ENCODE measurements around the gene SSB.
"Not testable (repeated sequence)": the region's sequence is repeated elsewhere in the genome, so short reads cannot be mapped to it uniquely, and the experiment has no call there.

Gene SSB

DNA sequence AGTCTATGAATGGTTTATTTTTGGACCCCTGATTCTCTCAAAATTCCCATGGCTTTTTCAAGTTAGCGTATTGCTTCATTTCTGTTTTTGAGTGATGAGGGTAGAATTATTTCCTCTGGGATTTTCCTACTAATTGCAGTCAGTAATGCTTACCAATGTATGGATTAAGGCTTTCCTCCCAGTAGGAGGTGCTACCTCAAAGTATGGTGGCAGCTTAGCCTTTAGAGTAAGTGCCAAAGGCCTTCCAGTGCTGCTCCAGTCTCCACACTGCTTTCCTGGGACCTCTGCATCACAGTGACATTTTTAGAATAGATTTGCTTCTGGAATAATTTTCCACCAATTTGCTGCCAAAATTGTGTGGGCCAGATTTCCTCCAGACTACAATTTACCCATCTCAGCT, 16.2 kb upstream of the SSB start:
- DNase-seq (ENCODE audit: low spot score): no peak

DNA sequence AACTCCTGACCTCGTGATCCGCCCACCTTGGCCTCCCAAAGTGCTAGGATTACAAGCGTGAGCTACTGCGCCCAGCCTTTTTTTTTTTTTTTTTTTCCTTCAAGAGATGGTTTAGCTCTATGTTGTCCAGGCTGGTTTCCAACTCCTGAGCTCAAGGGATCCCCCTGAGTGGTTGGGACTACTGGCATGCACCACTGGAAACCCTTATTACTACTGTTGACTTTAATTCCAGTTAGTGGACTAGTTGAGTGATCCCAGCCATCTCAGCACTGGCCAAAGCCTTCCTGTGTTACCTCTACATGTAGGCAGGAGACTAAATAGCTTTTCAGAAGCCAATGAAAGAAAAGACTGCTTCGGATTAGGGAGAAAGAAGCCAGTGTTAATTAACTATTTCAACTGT, 8.1 kb upstream of the SSB start:
- DNase-seq (ENCODE audit: low spot score): no peak

DNA sequence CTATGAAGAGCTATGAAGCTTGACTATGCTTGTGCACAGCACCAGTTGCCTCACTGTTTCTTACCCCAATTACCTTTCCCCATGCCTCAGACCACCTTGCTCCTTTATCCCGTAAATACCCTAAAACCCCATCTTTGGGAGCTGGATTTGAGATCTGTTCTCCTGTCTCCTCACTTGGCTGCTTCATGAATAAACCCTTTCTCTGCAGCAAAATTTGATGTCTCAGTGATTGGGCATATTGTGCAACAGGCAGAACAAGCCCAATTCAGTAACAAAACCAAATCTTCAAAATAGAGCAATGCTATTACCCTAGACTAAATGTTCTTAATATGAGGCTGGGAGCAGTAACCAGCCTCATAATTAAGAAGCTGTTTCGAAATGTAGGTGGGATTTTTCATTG, 3.5 kb upstream of the SSB start:
- DNase-seq (ENCODE audit: low spot score): no peak

DNA sequence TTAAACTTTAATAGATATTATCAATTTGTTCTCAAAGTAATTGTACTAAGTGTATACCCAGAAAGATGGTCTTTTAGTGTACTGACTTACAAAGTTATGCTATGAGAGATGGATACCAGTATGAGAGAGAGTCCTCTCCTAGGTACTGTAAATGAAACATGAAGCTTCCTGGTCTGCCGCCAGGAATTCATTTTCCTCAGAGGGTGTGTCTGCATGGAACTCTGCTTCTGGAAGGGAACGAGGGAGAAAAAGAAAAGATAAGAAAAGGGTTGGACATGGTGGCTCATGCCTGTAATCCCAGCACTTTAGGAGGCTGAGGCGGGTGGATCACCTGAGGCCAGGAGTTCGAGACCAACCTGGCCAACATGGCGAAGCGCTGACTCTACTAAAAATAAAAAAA, 2.2 kb upstream of the SSB start:
- DNase-seq (ENCODE audit: low spot score): no peak

DNA sequence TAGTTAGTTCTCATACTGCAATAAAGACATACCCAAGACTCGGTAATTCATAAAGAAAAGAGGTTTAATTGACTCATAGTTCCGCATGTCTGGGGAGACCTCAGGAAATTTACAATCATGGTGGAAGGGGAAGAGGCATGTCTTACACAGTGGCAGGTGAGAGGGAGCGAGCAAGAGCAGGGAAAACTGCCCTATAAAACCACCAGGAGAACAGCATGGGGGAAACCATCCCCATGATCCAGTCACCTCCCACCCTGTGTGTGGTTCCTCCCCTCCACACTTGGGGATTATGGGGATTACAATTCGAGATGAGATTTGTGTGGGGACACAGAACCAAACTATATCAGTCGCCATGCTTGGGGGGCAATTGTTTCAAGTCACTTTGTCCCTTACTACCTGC, 1.1 kb upstream of the SSB start:
- DNase-seq (ENCODE audit: low spot score): no peak

DNA sequence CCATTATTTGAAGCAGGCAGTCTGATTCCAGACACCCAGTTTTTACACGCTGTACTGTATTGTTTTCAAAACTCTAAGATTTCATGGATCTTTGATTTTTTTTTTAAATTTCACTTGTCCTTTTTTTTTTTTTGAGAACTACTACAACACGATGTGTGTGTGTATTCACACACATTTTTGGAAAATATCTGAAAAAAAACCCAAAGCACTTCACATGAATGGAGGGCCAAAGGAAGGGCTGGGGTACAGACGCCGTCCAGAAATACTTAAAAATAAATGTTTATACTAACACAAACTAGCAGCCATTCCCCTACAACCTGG, 314 bp upstream of the SSB start:
- DNase-seq (ENCODE audit: low spot score): no peak

DNA sequence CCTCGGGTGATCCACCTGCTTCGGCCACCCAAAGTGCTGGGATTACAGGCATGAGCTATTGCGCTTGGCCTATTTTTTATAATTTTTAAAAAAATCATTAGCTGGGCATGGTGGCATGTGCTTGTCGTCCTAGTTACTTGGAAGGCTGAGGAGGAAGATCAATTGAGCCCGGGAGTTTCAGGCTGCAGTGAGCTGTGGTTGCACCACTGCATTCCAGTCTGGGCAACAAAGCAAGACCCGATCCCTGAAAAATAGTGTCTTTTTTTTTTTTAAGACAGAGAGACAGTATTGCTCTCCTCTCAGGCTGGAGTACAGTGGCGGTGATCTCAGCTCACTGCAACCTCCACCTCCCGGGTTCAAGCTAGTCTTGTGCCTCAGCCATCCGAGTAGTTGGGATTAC, 4.8 kb downstream of the SSB start:
- DNase-seq (ENCODE audit: low spot score): no peak

DNA sequence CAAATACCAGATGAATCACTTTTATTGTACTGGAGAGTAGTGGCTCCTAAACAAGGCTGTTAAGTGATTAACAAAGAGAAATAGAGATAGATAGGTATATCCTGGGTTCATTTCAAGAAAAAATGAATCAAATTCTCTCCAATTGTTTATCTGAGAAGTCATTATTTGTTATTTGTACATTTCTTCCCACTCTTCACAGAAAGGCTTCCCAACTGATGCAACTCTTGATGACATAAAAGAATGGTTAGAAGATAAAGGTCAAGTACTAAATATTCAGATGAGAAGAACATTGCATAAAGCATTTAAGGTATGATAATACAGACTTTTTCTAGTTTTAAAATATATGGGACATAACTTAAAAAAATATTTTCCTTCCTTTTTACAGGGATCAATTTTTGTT, 7.9 kb downstream of the SSB start:
- no peak for DNase-seq (ENCODE audit: low spot score)

DNA sequence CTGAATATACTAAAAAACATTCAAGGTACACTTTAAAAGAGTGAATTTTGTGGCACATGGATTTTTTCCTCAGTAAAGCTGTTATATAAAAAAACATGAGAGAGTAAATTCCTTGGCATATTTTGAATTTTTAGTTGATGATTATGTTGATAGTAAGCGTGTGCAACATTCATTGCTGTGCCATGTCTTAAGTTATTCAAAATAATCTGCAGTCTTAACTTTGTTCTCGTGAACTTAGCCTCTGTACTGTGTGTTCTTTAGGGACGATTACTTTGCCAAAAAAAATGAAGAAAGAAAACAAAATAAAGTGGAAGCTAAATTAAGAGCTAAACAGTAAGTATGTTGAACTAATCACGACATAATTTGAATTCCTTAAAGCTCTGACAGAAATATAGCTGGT, 9.6 kb downstream of the SSB start:
- DNase-seq (ENCODE audit: low spot score): no peak

DNA sequence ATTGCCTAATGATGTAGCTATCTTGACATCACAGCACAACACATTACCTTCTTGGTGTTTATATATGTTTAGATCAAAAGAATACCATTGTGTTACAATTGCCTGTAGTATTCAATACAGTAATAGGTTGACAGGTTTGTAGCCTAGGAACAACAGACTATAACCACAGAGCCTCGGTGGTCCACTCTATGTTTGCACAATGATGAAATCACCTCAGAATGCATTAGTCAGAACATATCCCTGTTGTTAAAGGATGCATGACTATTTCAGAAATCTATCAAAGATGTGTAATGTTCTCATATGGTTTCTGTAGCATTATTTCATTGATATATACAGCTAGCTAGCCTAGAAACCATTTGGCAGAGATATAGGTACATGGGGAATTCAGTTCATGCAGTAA, 17.2 kb downstream of the SSB start:
- no peak for DNase-seq (ENCODE audit: low spot score)

DNA sequence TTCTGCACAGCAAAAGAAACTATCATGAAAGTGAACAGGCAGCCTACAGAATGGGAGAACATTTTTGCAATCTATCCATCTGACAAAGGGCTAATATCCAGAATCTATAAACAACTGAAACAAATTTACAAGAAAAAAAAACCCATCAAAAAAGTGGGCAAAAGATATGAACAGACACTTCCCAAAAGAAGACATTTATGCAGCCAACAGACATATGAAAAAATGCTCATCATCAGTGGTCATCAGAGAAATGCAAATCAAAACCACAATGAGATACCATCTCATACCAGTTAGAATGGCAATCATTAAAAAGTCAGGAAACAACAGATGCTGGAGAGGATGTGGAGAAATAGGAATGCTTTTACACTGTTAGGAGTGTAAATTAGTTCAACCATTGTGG, 18.3 kb downstream of the SSB start:
- not testable (repeated sequence) for DNase-seq (ENCODE audit: low spot score)

DNA sequence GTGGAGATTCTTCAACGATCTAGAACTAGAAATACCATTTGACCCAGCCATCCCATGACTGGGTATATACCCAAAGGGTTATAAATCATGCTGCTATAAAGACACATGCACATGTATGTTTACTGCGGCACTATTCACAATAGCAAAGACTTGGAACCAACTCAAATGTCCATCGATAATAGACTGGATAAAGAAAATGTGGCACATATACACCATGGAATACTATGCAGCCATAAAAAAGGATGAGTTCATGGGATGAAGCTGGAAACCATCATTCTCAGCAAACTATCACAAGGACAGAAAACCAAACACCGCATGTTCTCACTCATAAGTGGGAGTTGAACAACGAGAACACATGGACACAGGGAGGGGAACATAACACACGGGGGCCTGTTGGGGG, 18.7 kb downstream of the SSB start:
- DNase-seq (ENCODE audit: low spot score): not testable (repeated sequence)

DNA sequence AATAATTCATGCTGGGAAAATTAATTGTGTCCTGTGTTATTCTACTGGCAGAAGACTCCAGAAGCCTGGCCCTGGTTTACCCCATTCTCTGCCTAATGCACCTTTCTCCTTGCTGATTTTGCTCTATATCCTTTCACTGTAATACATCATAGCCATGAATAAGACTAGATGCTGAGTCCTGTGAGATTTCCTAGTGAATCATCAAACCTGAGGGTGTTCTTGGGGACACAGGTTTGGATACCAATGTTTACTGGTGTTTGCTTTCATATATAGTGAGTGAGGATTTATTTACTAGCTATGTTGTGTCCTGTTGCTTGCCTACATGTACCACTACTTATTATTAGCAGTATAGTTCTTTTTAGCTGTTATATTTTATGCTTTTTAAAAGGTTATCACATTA, 19.6 kb downstream of the SSB start:
- no peak for DNase-seq (ENCODE audit: low spot score)

DNA sequence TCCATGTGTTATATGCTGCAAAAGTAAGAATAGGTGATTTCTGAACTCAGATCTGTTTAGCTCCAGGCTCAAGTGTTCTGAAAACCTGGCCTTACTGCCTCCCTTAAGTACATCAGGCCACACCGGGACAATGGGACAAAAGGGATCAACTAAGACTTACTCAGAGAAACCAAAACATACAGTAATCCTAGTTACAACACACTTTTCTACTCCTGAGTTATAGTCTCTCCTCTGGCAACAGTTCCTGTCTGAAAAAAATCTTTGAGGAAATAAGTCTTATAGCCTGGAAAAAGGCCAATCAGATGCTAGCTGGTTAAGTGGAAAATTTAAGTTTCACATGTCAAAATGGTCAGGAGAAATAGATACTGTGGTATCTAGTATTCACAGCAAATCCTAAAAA, 20.4 kb downstream of the SSB start:
- no peak for DNase-seq (ENCODE audit: low spot score)

DNA sequence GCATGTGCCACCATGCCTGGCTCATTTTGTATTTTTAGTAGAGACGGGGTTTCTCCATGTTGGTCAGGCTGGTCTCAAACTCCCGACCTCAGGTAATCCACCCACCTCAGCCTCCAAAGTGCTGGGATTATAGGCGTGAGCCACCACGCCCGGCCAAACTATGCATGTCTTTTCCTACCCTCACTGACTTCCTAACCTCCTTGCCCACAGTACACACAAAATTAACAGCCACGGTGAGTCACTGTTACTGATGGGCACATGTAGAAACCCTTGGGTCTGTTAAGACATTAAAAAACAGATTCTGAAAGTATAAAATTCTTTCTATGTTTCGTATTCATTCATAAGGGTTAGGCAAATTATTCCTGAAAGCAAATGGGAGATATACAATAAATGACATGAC, 21.4 kb downstream of the SSB start:
- DNase-seq (ENCODE audit: low spot score): not testable (repeated sequence)

DNA sequence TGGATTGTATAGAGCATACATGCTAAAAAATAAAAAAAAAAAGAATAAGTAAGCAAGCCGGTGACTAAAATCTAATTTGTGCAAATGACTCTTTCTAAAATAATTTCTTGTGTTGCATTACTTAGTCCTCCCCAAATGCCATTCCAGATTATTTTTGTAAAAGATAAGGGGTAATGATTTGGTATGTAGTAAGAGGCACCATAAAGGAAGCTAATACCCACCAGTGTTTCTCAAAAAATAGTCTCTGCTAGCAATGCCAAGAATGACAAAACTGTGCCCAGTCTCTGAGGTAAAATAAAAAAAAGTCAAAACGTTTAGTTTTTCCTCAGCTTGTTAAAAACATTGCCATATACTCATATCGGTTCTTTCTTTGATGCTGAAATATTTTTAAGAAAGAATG, 23.4 kb downstream of the SSB start:
- no peak for DNase-seq (ENCODE audit: low spot score)

DNA sequence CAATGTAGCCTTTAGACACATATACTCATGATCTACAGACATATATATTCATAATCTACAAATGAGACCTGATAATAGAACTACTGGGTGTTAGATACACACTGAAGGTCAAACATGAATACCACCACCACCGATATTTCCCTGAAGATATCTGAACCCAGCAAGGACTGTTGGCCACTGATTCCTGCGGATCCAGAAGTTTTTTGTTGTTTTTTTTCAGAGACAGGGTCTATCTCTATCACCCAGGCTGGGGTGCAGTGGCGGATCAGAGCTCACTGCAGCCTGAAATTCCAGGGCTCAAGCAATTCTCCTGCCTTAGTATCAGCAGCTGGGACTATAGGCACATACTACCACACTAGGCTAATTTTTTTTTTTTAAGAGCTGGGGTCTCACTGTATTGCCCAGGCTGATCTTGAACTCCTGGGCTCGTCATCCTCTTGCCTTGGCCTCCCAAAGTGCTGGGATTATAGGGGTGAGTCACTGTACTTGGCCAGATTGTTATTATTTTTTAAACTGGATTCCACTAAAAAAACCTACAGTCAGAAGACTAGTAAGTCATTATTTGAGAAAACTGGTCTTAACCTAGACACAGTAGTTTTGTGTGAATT, 24.2 kb downstream of the SSB start:
- DNase-seq (ENCODE audit: low spot score): no peak

DNA sequence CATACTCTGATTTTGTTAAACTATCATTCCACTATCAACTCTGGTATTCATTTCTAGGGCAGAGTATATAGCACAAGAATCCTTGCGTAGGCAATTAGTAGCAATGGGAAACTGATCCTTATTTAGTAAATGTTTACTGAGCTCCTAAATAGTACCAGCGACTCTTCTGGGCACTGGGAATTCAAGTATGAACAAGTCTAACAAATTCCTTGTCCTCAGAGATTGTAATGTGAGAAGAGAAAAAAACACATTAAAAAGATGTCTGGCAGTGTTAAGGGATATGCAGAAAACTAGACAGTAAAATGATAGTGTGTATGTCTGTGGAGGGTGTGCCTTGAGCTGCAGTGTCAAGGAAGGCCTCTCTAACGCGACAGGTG, 25.3 kb downstream of the SSB start:
- peak; percentile 45 for DNase-seq (ENCODE audit: low spot score)

DNA sequence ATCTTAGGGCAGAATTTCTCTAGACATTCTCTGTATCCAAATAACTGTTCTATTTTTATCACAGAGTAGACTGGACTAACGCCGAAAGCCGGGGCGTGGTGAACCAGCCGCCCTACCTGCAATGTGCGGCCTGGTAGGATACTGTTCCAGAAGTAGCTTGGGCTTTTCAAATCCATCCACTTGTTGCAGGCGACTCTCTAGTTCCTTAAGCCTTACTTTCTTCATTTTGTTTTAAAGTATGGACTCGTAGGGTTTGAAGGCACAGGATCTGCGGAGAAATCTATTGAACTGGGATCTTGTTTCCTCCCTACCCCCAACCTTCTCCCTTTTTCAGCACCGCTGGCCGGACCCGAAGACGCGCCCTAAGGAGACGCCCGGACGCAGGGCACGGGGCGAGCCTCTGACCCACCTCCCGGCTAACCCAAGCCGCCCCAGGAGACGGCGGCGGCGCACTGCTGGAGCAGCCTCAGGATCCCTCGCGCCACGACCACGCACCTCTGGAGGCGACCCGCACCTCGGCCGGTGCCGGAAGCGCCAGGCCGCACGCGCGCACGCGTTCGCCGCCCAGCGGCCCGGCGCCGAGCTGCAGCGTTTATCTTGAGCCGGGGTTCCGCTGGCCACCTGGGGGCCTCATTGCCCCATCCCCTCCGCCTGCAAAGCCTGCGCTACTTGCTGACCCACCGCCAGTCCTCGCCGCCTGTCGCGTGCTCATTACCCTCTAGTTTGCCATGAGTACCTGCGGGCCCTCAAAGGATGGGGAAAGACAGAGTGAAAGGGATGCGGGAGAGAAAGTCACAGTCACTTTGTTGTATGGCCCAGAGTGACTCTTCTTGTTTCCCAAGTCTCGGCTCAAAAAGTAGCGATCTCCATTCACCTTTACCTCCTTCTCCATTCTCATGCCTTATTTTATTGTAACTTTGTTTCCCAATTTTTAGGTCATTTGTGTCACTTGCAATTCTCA, 26.0 kb downstream of the SSB start, which contains the start of gene METTL5:
TSS of gene METTL5 (minus strand) at position 533 of the 961 bp plus-strand sequence. CDS start at position 225, 308 bp downstream.
- DNase-seq (ENCODE audit: low spot score): peak; percentile 85

DNA sequence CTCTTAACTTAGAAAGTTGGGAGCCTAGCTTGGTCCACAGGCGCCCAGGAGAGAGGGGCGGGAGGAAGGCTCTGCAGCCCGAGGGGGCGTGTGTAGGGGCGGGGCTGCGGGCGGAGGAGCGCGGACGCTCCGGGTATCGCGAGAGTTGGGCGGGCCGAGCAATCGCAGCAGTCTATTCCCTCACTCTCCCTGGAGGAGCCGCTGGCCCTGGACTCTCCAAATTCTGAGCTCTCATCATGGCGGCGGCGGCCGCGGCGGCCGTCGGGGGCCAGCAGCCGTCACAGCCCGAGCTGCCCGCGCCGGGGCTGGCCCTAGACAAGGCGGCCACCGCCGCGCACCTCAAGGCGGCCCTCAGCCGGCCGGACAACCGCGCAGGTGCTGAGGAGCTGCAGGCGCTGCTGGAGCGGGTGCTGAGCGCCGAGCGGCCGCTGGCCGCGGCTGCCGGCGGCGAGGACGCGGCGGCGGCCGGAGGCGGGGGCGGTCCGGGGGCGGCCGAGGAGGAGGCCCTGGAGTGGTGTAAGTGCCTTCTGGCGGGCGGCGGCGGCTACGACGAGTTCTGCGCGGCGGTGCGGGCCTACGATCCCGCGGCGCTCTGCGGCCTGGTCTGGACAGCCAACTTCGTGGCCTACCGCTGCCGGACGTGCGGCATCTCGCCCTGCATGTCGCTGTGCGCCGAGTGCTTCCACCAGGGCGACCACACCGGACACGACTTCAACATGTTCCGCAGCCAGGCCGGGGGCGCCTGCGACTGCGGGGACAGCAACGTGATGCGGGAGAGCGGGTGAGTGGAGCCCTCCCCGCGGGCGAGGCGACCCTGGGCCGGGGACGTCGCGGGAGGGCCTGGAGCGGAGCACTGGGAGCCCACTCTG, 28.8 kb downstream of the SSB start, which contains the start of gene UBR3:
TSS of gene UBR3 (plus strand) at position 183 of the 869 bp plus-strand sequence. CDS start at position 237, 54 bp downstream.
- peak; percentile 91 for DNase-seq (ENCODE audit: low spot score)

DNA sequence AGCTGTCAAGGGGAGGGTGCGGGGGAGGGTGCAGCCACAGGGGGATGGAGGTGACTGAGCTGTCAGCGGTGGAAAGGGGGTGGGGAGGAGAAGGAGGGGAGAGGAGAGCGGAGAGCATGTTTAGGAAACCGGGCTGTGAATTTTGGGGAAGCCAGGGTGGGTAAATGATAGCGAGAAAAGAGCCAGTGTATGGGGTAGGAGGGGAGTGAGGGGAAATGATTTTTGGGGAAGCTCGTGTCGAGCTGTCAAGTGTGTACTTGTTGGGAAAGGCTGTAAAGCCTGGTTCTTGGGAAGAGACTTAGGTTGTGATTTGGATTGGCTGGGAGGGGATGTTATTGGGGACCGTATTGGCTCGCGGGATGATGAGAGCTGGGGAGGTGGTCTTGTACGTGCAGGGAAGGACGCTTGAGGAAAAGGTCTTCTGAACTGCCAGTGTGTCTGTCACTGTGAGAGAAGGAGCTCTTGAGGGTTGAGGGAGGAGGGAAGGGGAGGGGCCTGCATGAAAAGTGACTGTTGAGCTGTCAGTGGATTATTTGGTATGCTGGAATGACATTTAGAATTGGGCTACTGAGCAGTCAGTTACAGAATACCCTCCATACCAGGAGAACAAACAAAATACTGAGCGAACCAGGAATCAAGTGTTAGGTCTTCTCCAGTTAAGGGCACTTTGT, 29.6 kb downstream of the SSB start:
- DNase-seq (ENCODE audit: low spot score): peak; percentile 77

DNA sequence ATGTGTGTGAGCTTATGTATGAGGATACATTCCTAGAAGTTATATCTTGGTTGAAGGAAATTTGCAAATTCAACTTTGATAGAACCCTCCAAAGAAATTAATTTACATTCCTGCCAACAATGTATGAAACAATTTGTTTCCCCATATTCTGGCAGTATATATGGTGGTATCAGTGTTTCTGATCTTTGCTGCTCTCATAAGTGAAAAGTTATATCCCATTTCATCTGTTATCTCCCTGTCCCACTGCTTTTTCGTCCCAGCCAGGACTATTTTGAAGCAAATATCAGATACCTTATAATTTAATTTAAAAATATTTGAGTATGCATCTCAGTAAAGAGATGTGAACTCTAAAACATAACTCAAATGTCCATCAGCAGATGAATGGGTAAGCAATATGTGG, 35.7 kb downstream of the SSB start:
- DNase-seq (ENCODE audit: low spot score): no peak

Measured in NAMALWA (cell line).